Esophagus muscularis mucosa (tissue), 4 donors: Measurements from ENCODE around the gene TMEM51. TPM values are rescaled to one million over a fixed set of nuclear protein-coding genes. Genes with fewer than 3 reads are reported as not detected.

Experiments
- DNase-seq: peaks from one replicate; pipeline ENCODE4 v3.0.0-alpha.2; 2017; ENCODE audit errors: extremely low spot score
- H3K27ac ChIP-seq, 4 donors: fragments of 200-600 bp; sonication (generic); replicated peaks in 1 of 4; 1 replicate in 3 of 4; 2 replicates in 1 of 4; pipeline ENCODE4 v1.5.1; 2016 to 2019; ENCODE audit warnings: mild to moderate bottlenecking in 1 of 4
- H3K27me3 ChIP-seq, 4 donors: fragments of 200-600 bp; sonication (generic); one replicate each; pipeline versions ENCODE4 v1.5.1 to v1.6.0; 2016 to 2019
- H3K36me3 ChIP-seq, 4 donors: fragments of 200-600 bp; sonication (generic); one replicate each; pipeline ENCODE4 v1.5.1; 2016 to 2019
- H3K4me1 ChIP-seq, 4 donors: fragments of 200-600 bp; sonication (generic); one replicate each; pipeline ENCODE4 v1.5.1; 2016 to 2019
- H3K4me3 ChIP-seq, 4 donors: fragments of 200-600 bp; sonication (generic); 1 replicate in 2 of 4; 2 replicates in 2 of 4; pipeline ENCODE4 v1.5.1; 2016 to 2019; ENCODE audit warnings: mild to moderate bottlenecking in 4 of 4, moderate library complexity in 1 of 4
- H3K9me3 ChIP-seq, 4 donors: fragments of 200-600 bp; sonication (generic); 1 replicate in 3 of 4; 2 replicates in 1 of 4; pipeline ENCODE4 v1.5.1; 2016 to 2019
- CTCF ChIP-seq, 3 experiments: fragments of 200-600 bp in 2 of 3; fragments of 450-650 bp in 1 of 3; sonication (generic) in 2 of 3; IDR thresholded peaks; one replicate each; pipeline ENCODE4 v1.5.1; 2017 to 2019; ENCODE audit warnings: antibody characterized with exemption in 3 of 3, mild to moderate bottlenecking in 2 of 3, moderate library complexity in 1 of 3
- EP300 ChIP-seq: sonication (generic); formaldehyde crosslinking; IDR thresholded peaks from one replicate; pipeline ENCODE4 v1.6.1; 2017; ENCODE audit warnings: antibody characterized with exemption
- POLR2A ChIP-seq: fragments of 450-650 bp; IDR thresholded peaks from one replicate; pipeline ENCODE4 v1.6.1; 2017; ENCODE audit warnings: antibody characterized with exemption, moderate library complexity, mild to moderate bottlenecking, low read depth
- POLR2AphosphoS5 ChIP-seq, 2 donors: sonication (generic); formaldehyde crosslinking; IDR thresholded peaks; one replicate each; pipeline ENCODE4 v1.6.1; 2017; ENCODE audit warnings: antibody characterized with exemption in 2 of 2
- WGBS: methylation state at CpG from one replicate; pipeline ENCODE4 v1.1.5; 2018; 5-methylcytosine and 5-hydroxymethylcytosine counted together
- intact Hi-C: fragments of 100-400 bp; cut with DNase I; formaldehyde crosslinking; loops from one replicate; pipeline ENCODE4 v1.15.1; 2023
- total RNA-seq, 4 donors: library from RNA; depleted of rRNA; stranded (reverse); fragments of >200 nt; gene quantifications; one replicate each; pipeline versions ENCODE4 v1.1.0 to v1.2.1, GENCODE V29; 2016

Gene TMEM51
- total RNA-seq, 4 donors from 2014 or later: 8.6 to 17.2 (median 11.4) TPM

GRCh38 chr1:15148004-15148403 lies 5.5 kb upstream of the TMEM51 start:
- DNase-seq: no peak
- peaks cover 6 to 22% (median 16%) of the 10 kb centered on the region in 4 donors for H3K4me1 ChIP-seq
- H3K36me3 ChIP-seq: no peaks in the 10 kb centered on the region
- 91% methylated on average over 6 of the region's 6 CpGs for WGBS
- TF ChIP-seq EP300: no peak
- no peak for TF ChIP-seq CTCF (IDR thresholded peaks at IDR 0.05)
- no peak for TF ChIP-seq POLR2AphosphoS5 (IDR thresholded peaks at IDR 0.05)
- TF ChIP-seq POLR2A: no peak
- no peaks in the 10 kb centered on the region for H3K27me3 ChIP-seq
- no peak overlapping the region for H3K4me3 ChIP-seq
- intact Hi-C loops: no loop called here
- no peaks in the 10 kb centered on the region for H3K9me3 ChIP-seq
- no peak overlapping the region for H3K27ac ChIP-seq

GRCh38 chr1:15148475-15148874 lies 5.1 kb upstream of the TMEM51 start:
- intact Hi-C loops: no loop called here
- Histone ChIP-seq H3K4me1 (peaks cover 6 to 26% (median 20%) of the 10 kb centered on the region in 4 donors), H3K4me3 (no peak overlapping the region), H3K27me3 (peaks cover 0 to 1% (median 0%) of the 10 kb centered on the region in 4 donors), H3K27ac (no peak overlapping the region), H3K9me3 (no peaks in the 10 kb centered on the region), H3K36me3 (no peaks in the 10 kb centered on the region)
- 86% methylated on average over 9 of the region's 9 CpGs for WGBS
- TF ChIP-seq EP300: no peak
- no peak for TF ChIP-seq POLR2A
- no peak for TF ChIP-seq CTCF (IDR thresholded peaks at IDR 0.05)
- no peak for TF ChIP-seq POLR2AphosphoS5 (IDR thresholded peaks at IDR 0.05)
- DNase-seq: no peak

GRCh38 chr1:15148941-15149340 lies 4.6 kb upstream of the TMEM51 start:
- TF ChIP-seq EP300 (no peak), POLR2A (no peak), POLR2AphosphoS5 (IDR thresholded peaks at IDR 0.05) (no peak), CTCF (IDR thresholded peaks at IDR 0.05) (no peak)

GRCh38 chr1:15150376-15150775 lies 3.2 kb upstream of the TMEM51 start:
- intact Hi-C loops: no loop called here
- H3K27me3 ChIP-seq: peaks cover 0 to 8% (median 0%) of the 10 kb centered on the region in 4 donors
- H3K9me3 ChIP-seq: no peaks in the 10 kb centered on the region
- WGBS: 91% methylated on average over 3 of the region's 3 CpGs
- DNase-seq: no peak
- no peak overlapping the region for H3K4me3 ChIP-seq
- TF ChIP-seq CTCF (IDR thresholded peaks at IDR 0.05) (no peak), POLR2AphosphoS5 (IDR thresholded peaks at IDR 0.05) (no peak), EP300 (no peak), POLR2A (no peak)
- H3K36me3 ChIP-seq: no peaks in the 10 kb centered on the region
- H3K4me1 ChIP-seq: peaks cover 17 to 45% (median 37%) of the 10 kb centered on the region in 4 donors
- peak overlapping the region in 1 of 4 donors; percentile 94 for H3K27ac ChIP-seq

More at GRCh38 chr1:15148941-15149340, 4.6 kb upstream of the TMEM51 start:
- intact Hi-C loops: no loop called here
- no peak for DNase-seq
- Histone ChIP-seq H3K4me1 (peaks cover 6 to 31% (median 23%) of the 10 kb centered on the region in 4 donors), H3K36me3 (no peaks in the 10 kb centered on the region), H3K9me3 (no peaks in the 10 kb centered on the region), H3K27ac (no peak overlapping the region), H3K4me3 (no peak overlapping the region), H3K27me3 (peaks cover 0 to 6% (median 0%) of the 10 kb centered on the region in 4 donors)
- WGBS: 0% methylated on average over 1 of the region's 1 CpG

GRCh38 chr1:15151377-15151806 lies 2.2 kb upstream of the TMEM51 start:
- Histone ChIP-seq H3K4me3 (no peak overlapping the region), H3K27ac (peak overlapping the region in 3 of 4 donors; percentile 89 to 94 (median 91)), H3K9me3 (no peaks in the 10 kb centered on the region), H3K36me3 (no peaks in the 10 kb centered on the region), H3K4me1 (peaks cover 20 to 56% (median 47%) of the 10 kb centered on the region in 4 donors), H3K27me3 (peaks cover 0 to 8% (median 0%) of the 10 kb centered on the region in 4 donors)
- WGBS: 61% methylated on average over 5 of the region's 5 CpGs
- intact Hi-C loops: no loop called here
- DNase-seq: no peak
- TF ChIP-seq CTCF (IDR thresholded peaks at IDR 0.05) (no peak), POLR2AphosphoS5 (IDR thresholded peaks at IDR 0.05) (peak in 1 of 2 donors; percentile 14)
